H9 (cell line): ENCODE results near the gene GALNT2. TPM values are rescaled to one million over a fixed set of nuclear protein-coding genes. Genes with fewer than 3 reads are reported as not detected.

Experiments used
- DNase-seq: peaks from one replicate; pipeline ENCODE4 v3.0.0-alpha.2; 2017
- H2AFZ ChIP-seq: one replicate; pipeline ENCODE4 v1.6.1; 2013; ENCODE audit warnings: mild to moderate bottlenecking, low read length, control low read depth, moderate library complexity
- H2AK5ac ChIP-seq: 2 replicates; pipeline ENCODE4 v1.6.1; 2013; ENCODE audit warnings: low read length, control low read depth, mixed read lengths; ENCODE audit not compliant: insufficient read length
- H2BK120ac ChIP-seq: one replicate; pipeline ENCODE4 v1.6.1; 2013; ENCODE audit warnings: low read depth, mild to moderate bottlenecking, low read length, control low read depth, inconsistent platforms; ENCODE audit not compliant: poor library complexity, severe bottlenecking
- H2BK12ac ChIP-seq: 2 replicates; pipeline ENCODE4 v1.6.1; 2013; ENCODE audit warnings: low read length, control low read depth, mixed read lengths, low read depth; ENCODE audit not compliant: insufficient read length
- H2BK15ac ChIP-seq: 2 replicates; pipeline ENCODE4 v1.6.1; 2013; ENCODE audit warnings: low read depth, low read length, control low read depth
- H2BK20ac ChIP-seq: one replicate; pipeline ENCODE4 v1.6.1; 2013; ENCODE audit warnings: low read depth, mild to moderate bottlenecking, low read length, control low read depth, inconsistent platforms; ENCODE audit not compliant: poor library complexity, severe bottlenecking
- H2BK5ac ChIP-seq: 2 replicates; pipeline ENCODE4 v1.6.1; 2013; ENCODE audit warnings: low read length, control low read depth, mixed read lengths; ENCODE audit not compliant: insufficient read length
- H3K14ac ChIP-seq: 2 replicates; pipeline ENCODE4 v1.6.1; 2013; ENCODE audit warnings: low read length, control low read depth; ENCODE audit not compliant: insufficient read depth
- H3K18ac ChIP-seq: 2 replicates; pipeline ENCODE4 v1.6.1; 2013; ENCODE audit warnings: low read depth, mild to moderate bottlenecking, mixed read lengths, low read length, control low read depth; ENCODE audit not compliant: insufficient read length
- H3K23ac ChIP-seq: 2 replicates; pipeline ENCODE4 v1.6.1; 2013; ENCODE audit warnings: low read length, control low read depth, mixed read lengths, low read depth; ENCODE audit not compliant: insufficient read length
- H3K23me2 ChIP-seq: 2 replicates; pipeline ENCODE4 v1.6.1; 2013; ENCODE audit warnings: low read depth, mild to moderate bottlenecking, mixed read lengths, low read length, control low read depth; ENCODE audit not compliant: insufficient read length, poor library complexity, severe bottlenecking
- H3K27ac ChIP-seq: 2 replicates; pipeline ENCODE4 v1.5.1; 2013; ENCODE audit warnings: low read length, control low read depth, mixed read lengths, low read depth; ENCODE audit not compliant: insufficient read length
- H3K27me3 ChIP-seq: 2 replicates; pipeline ENCODE4 v1.6.1; 2013; ENCODE audit warnings: low read length, control low read depth, inconsistent platforms; ENCODE audit not compliant: insufficient read depth
- H3K4ac ChIP-seq: 2 replicates; pipeline ENCODE4 v1.6.1; 2013; ENCODE audit warnings: low read depth, mild to moderate bottlenecking, control low read depth, inconsistent platforms, low read length, moderate library complexity
- H3K4me1 ChIP-seq: 2 replicates; pipeline ENCODE4 v1.6.1; 2013; ENCODE audit warnings: low read length, control low read depth, inconsistent platforms; ENCODE audit not compliant: insufficient read depth
- H3K4me2 ChIP-seq: 2 replicates; pipeline ENCODE4 v1.6.1; 2013; ENCODE audit warnings: low read length, control low read depth, mixed read lengths; ENCODE audit not compliant: insufficient read length, insufficient read depth
- H3K56ac ChIP-seq: 2 replicates; pipeline ENCODE4 v1.6.1; 2013; ENCODE audit warnings: low read depth, mild to moderate bottlenecking, mixed read lengths, low read length, control low read depth; ENCODE audit not compliant: insufficient read length
- H3K79me1 ChIP-seq: 2 replicates; pipeline ENCODE4 v1.6.1; 2013; ENCODE audit warnings: low read depth, mild to moderate bottlenecking, moderate library complexity, low read length, control low read depth, inconsistent platforms; ENCODE audit not compliant: insufficient read depth, poor library complexity, severe bottlenecking
- H3K79me2 ChIP-seq: 2 replicates; pipeline ENCODE4 v1.6.1; 2013; ENCODE audit warnings: low read length, control low read depth, inconsistent platforms; ENCODE audit not compliant: insufficient read depth
- H3K9ac ChIP-seq: 2 replicates; pipeline ENCODE4 v1.6.1; 2013; ENCODE audit warnings: low read length, control low read depth, mixed read lengths; ENCODE audit not compliant: insufficient read length; ENCODE audit errors: extremely low read depth
- H3K9me3 ChIP-seq: one replicate; pipeline ENCODE4 v1.6.1; 2013; ENCODE audit warnings: low read depth, low read length, inconsistent platforms; ENCODE audit not compliant: control insufficient read depth
- H3T11ph ChIP-seq: one replicate; pipeline ENCODE4 v1.6.1; 2013; ENCODE audit warnings: mild to moderate bottlenecking, low read length, control low read depth, inconsistent platforms
- H4K20me1 ChIP-seq: one replicate; pipeline ENCODE4 v1.6.1; 2013; ENCODE audit not compliant: control insufficient read depth, insufficient read length, insufficient read depth
- H4K5ac ChIP-seq: 2 replicates; pipeline ENCODE4 v1.6.1; 2013; ENCODE audit warnings: low read depth, mild to moderate bottlenecking, mixed read lengths, low read length, control low read depth; ENCODE audit not compliant: insufficient read length
- H4K8ac ChIP-seq: replicated peaks from 2 replicates; pipeline ENCODE4 v1.6.1; 2013; ENCODE audit warnings: low read length, control low read depth, mixed read lengths, low read depth; ENCODE audit not compliant: insufficient read length
- H4K91ac ChIP-seq: 2 replicates; pipeline ENCODE4 v1.6.1; 2013; ENCODE audit warnings: low read depth, mild to moderate bottlenecking, moderate library complexity, mixed read lengths, low read length, control low read depth; ENCODE audit not compliant: insufficient read length
- H3K27ac Mint-ChIP-seq, 3 experiments: 2 replicates in 2 of 3; 3 replicates in 1 of 3; pipeline ENCODE4 v1.8.0; 2020 to 2021; ENCODE audit warnings: mixed read lengths in 3 of 3, mild to moderate bottlenecking in 1 of 3, moderate library complexity in 1 of 3
- H3K27me3 Mint-ChIP-seq: 2 replicates; pipeline ENCODE4 v1.8.0; 2021; ENCODE audit warnings: low read depth, mild to moderate bottlenecking, moderate library complexity, mixed read lengths
- H3K36me3 Mint-ChIP-seq, 3 experiments: 2 replicates in 2 of 3; 3 replicates in 1 of 3; pipeline ENCODE4 v1.8.0; 2020 to 2021; ENCODE audit warnings: low read depth in 3 of 3, mixed read lengths in 3 of 3; ENCODE audit not compliant: insufficient read depth in 1 of 3
- H3K4me1 Mint-ChIP-seq, 2 experiments: 2 replicates each; pipeline ENCODE4 v1.8.0; 2020; ENCODE audit warnings: mixed read lengths in 2 of 2
- H3K4me3 Mint-ChIP-seq, 2 experiments: 2 replicates in 1 of 2; 3 replicates in 1 of 2; pipeline ENCODE4 v1.8.0; 2020 to 2021; ENCODE audit warnings: mild to moderate bottlenecking in 2 of 2, mixed read lengths in 2 of 2, moderate library complexity in 1 of 2
- H3K9me3 Mint-ChIP-seq, 2 experiments: 2 replicates in 1 of 2; 3 replicates in 1 of 2; pipeline ENCODE4 v1.8.0; 2020; ENCODE audit warnings: mild to moderate bottlenecking in 2 of 2, mixed read lengths in 2 of 2, moderate library complexity in 1 of 2
- WGBS: extraction: QIAGEN DNeasy Blood & Tissue Kit; methylation state at CpG from one replicate; pipeline ENCODE4 v1.1.7; 2013; ENCODE audit warnings: missing lambda C conversion rate, low lambda C conversion rate, mixed read lengths; ENCODE audit not compliant: insufficient read length; ENCODE audit errors: extremely low coverage; 5-methylcytosine and 5-hydroxymethylcytosine counted together
- total RNA-seq: library from RNA; stranded (reverse); gene quantifications from 2 replicates; pipeline ENCODE4 v1.2.1, GENCODE V29; 2021
- TF ChIP-seq, protein P1 (sequence below): fragments of 200-600 bp; sonication (generic); conservative IDR thresholded peaks from 3 replicates; pipeline ENCODE4 v1.8.0; 2021; ENCODE audit warnings: antibody characterized with exemption, mild to moderate bottlenecking

GALNT2 gene
- total RNA-seq, 1 experiment from 2014 or later, result 57.6 TPM

DNA sequence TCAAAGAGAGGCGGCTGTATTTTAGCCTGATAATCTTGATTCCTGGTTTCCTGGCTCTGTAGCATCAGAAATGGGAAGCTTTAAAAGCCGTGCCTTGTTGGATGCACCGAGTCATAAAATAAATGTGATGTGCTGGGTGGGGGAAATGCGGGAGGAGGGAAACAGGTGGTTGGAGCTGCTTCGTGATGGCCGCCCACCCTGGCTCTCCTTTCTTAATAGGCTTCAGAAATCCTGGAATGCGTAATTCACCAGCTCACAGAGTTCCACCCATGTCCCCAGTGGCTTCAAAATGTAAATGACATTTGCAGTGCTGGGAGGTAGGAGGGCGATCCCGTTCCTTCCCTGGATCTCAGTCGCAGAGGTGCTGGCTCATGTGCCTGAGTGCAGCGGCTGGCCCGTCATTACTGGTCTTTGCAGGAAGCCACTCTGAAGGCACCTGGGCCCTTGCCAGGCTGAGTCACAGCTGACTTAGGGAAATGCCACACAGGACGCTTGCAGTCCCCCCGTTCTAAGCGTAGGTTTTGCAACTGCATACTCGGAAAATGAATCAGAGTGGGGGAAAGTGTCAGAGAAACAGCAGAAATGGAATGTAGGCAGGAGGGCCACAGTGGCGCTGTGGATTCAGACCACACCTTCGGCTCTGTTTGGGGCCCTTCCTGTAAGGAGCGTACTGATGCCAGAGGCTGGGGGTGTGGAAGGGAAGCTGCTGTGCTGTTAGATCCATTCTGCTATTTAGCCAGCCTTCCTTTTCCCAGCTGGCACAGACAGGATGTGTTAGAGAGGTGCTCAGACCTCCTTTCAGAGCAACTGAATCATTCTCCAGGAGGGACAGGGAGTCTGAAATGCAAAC, 37.6 kb downstream of the GALNT2 start:
- H3K4me1 Mint-ChIP-seq, result peaks cover 60 to 63% of the 10 kb centered on the region in 2 experiments
- Histone ChIP-seq H3K79me2 (peaks cover 12% of the 10 kb centered on the region; the same call in 1 of the 2 replicates), H2BK5ac (no peak overlapping the region), H3K4me1 (peaks cover 24% of the 10 kb centered on the region), H3K27me3 (no peaks in the 10 kb centered on the region), H3K4ac (no peak overlapping the region), H3T11ph (no peak overlapping the region), H2BK12ac (no peak overlapping the region), H3K56ac (no peak overlapping the region), H2AFZ (no peak overlapping the region), H2BK15ac (no peak overlapping the region), H3K79me1 (no peaks in the 10 kb centered on the region), H3K23me2 (no peaks in the 10 kb centered on the region), H4K91ac (no peak overlapping the region), H2BK20ac (no peak overlapping the region), H4K20me1 (no peaks in the 10 kb centered on the region), H2BK120ac (no peak overlapping the region), H3K4me2 (no peak overlapping the region), H3K27ac (no peak overlapping the region), H2AK5ac (no peak overlapping the region), H4K8ac (no peak overlapping the region), H3K14ac (no peak overlapping the region; the same call in 1 of the 2 replicates), H4K5ac (no peak overlapping the region), H3K9me3 (no peaks in the 10 kb centered on the region), H3K23ac (no peak overlapping the region), H3K18ac (no peak overlapping the region), H3K9ac (no peak overlapping the region)
- H3K4me3 Mint-ChIP-seq, result peak overlapping the region in 1 of 2 experiments; percentile 21; a peak in 2 of 5 replicates
- H3K27ac Mint-ChIP-seq, result peak overlapping the region in 2 of 3 experiments; percentile 37 to 72; a peak in 5 of 7 replicates
- no peaks in the 10 kb centered on the region; the same call in none of the 2 replicates for H3K27me3 Mint-ChIP-seq
- H3K36me3 Mint-ChIP-seq, result no peaks in the 10 kb centered on the region; a peak in 2 of 7 replicates
- no peaks in the 10 kb centered on the region for H3K9me3 Mint-ChIP-seq
- TF ChIP-seq, protein P1, sequence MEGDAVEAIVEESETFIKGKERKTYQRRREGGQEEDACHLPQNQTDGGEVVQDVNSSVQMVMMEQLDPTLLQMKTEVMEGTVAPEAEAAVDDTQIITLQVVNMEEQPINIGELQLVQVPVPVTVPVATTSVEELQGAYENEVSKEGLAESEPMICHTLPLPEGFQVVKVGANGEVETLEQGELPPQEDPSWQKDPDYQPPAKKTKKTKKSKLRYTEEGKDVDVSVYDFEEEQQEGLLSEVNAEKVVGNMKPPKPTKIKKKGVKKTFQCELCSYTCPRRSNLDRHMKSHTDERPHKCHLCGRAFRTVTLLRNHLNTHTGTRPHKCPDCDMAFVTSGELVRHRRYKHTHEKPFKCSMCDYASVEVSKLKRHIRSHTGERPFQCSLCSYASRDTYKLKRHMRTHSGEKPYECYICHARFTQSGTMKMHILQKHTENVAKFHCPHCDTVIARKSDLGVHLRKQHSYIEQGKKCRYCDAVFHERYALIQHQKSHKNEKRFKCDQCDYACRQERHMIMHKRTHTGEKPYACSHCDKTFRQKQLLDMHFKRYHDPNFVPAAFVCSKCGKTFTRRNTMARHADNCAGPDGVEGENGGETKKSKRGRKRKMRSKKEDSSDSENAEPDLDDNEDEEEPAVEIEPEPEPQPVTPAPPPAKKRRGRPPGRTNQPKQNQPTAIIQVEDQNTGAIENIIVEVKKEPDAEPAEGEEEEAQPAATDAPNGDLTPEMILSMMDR, result no peak
- no CpG with 5 or more reads among the region's 19 CpGs for WGBS
- DNase-seq, result peak; percentile 56
